GM19397 (cell line): Measurements from ENCODE around the gene CASP4.

Experiments used
- ATAC-seq: cut with Tn5 transposase; IDR thresholded peaks from one replicate; pipeline ENCODE4 v1.9.1; 2021; ENCODE audit warnings: mild to moderate bottlenecking, moderate library complexity; ENCODE audit not compliant: unreplicated experiment

Gene CASP4

GRCh38 chr11:104895634-104896033 is 72.7 kb downstream of the CASP4 start:
- no peak for ATAC-seq

GRCh38 chr11:104893876-104894275 is 74.5 kb downstream of the CASP4 start:
- no peak for ATAC-seq
